AG04450 (cell line): ENCODE data around the gene UBE2C. TPM values are rescaled to one million over a fixed set of nuclear protein-coding genes. Genes with fewer than 3 reads are reported as not detected.

Experiments
- CTCF ChIA-PET: fragments of 300-600, 350-600 bp; formaldehyde crosslinking; extraction: SDS; loops from one replicate; lab custom pipeline; 2022; ENCODE audit warnings: antibody characterized with exemption, inconsistent platforms; lab: Charles Lee
- POLR2A ChIA-PET: fragments of 350-600 bp; formaldehyde crosslinking; extraction: SDS; loops from one replicate; lab custom pipeline; 2021; ENCODE audit warnings: antibody characterized with exemption, inconsistent platforms; lab: Yijun Ruan, JAX
- DNase-seq: peaks from one replicate; pipeline ENCODE4 v3.0.0-alpha.2; 2011; ENCODE audit warnings: low read depth, low spot score
- H3K27ac ChIP-seq: one replicate; pipeline ENCODE4 v1.5.1; 2012; ENCODE audit warnings: low read depth, low read length, control low read depth
- H3K27me3 ChIP-seq: one replicate; pipeline ENCODE4 v1.6.0; 2012; ENCODE audit warnings: low read length; ENCODE audit not compliant: control insufficient read depth, insufficient read depth
- H3K4me3 ChIP-seq: 2 replicates; pipeline ENCODE4 v1.5.1; 2011; ENCODE audit warnings: mild to moderate bottlenecking, low read depth, low read length, control low read depth
- H3K9me3 ChIP-seq: 2 replicates; pipeline ENCODE4 v1.5.1; 2012; ENCODE audit warnings: low read length; ENCODE audit not compliant: control insufficient read depth, insufficient read depth
- CTCF ChIP-seq: IDR thresholded peaks from 2 replicates; pipeline ENCODE4 v1.5.1; 2011; ENCODE audit warnings: low read depth, low read length, control low read depth, inconsistent platforms
- polyA plus RNA-seq: library from polyadenylated mRNA; depleted of rRNA; stranded (reverse); fragments of >200 nt; gene quantifications from 2 replicates; pipeline ENCODE4 v1.2.3, GENCODE V29; 2011

Gene UBE2C
- polyA plus RNA-seq, 1 experiment, result 27.8 TPM

GRCh38 chr20:45833883-45834796 is 21.7 kb downstream of the UBE2C start:
- POLR2A ChIA-PET, result interaction anchor here (0.9 to 1.5 kb wide), 6 partner anchors 12 to 101 kb away, joined by 3 to 6 read pairs (median 4); no protein-coding TSS in a partner anchor
- no peaks in the 10 kb centered on the region; the same call in 1 of the 2 replicates for H3K9me3 ChIP-seq
- peak overlapping the region; percentile 81 for H3K27ac ChIP-seq
- CTCF ChIA-PET, result interaction anchor here (0.9 to 3.2 kb wide), 3 partner anchors 10 to 63 kb away, joined by 3 to 14 read pairs (median 3); no protein-coding TSS in a partner anchor
- H3K4me3 ChIP-seq, result peak overlapping the region; percentile 83
- TF ChIP-seq CTCF, result no peak
- H3K27me3 ChIP-seq, result no peaks in the 10 kb centered on the region
- DNase-seq, result no peak

GRCh38 chr20:45834797-45835161 is 22.3 kb downstream of the UBE2C start:
- no peaks in the 10 kb centered on the region for H3K27me3 ChIP-seq
- POLR2A ChIA-PET, result interaction anchor here (1.5 kb wide), 1 partner anchor 100 kb away, joined by 4 read pairs; no protein-coding TSS in a partner anchor
- peak overlapping the region; percentile 83 for H3K4me3 ChIP-seq
- CTCF ChIA-PET, result interaction anchor here (0.9 to 3.2 kb wide), 2 partner anchors 10 to 36 kb away, joined by 3 to 14 read pairs; no protein-coding TSS in a partner anchor
- H3K9me3 ChIP-seq, result no peaks in the 10 kb centered on the region; the same call in 1 of the 2 replicates
- no peak for TF ChIP-seq CTCF
- peak overlapping the region; percentile 0 for H3K27ac ChIP-seq
- no peak for DNase-seq

- Histone ChIP-seq H3K27ac (no peak overlapping the region), H3K27me3 (no peaks in the 10 kb centered on the region), H3K4me3 (peak overlapping the region; percentile 83; the same call in 1 of the 2 replicates), H3K9me3 (no peaks in the 10 kb centered on the region; the same call in 1 of the 2 replicates)
- TF ChIP-seq CTCF, result no peak
- no peak for DNase-seq
- ChIA-PET CTCF (no interaction called here), POLR2A (no interaction called here)
Observed at GRCh38 chr20:45835329-45835765, 22.9 kb downstream of the UBE2C start.

GRCh38 chr20:45835825-45836224 is 23.4 kb downstream of the UBE2C start:
- CTCF ChIA-PET, result no interaction called here
- H3K27ac ChIP-seq, result peak overlapping the region; percentile 1

More at GRCh38 chr20:45835825-45836224, 23.4 kb downstream of the UBE2C start:
- TF ChIP-seq CTCF, result no peak
- peak overlapping the region; percentile 27; the same call in 1 of the 2 replicates for H3K4me3 ChIP-seq
- POLR2A ChIA-PET, result no interaction called here
- no peaks in the 10 kb centered on the region; the same call in 1 of the 2 replicates for H3K9me3 ChIP-seq
- H3K27me3 ChIP-seq, result no peaks in the 10 kb centered on the region
- DNase-seq, result no peak
